HepG2 (cell line): Measurements from ENCODE around the gene ASNS. TPM values are rescaled to one million over a fixed set of nuclear protein-coding genes. Genes with fewer than 3 reads are reported as not detected.
A peak's percentile ranks its signal among the peaks of the same experiment; 100 is the strongest.

Experiments
- AGO1 ChIP-seq: fragments of 200-400 bp; formaldehyde crosslinking; IDR thresholded peaks from 2 replicates; pipeline ENCODE4 v1.6.1; 2017; ENCODE audit warnings: mild to moderate bottlenecking, low read depth, low read length, moderate library complexity; ENCODE audit not compliant: poor library complexity, severe bottlenecking
- AGO2 ChIP-seq: fragments of 200-400 bp; formaldehyde crosslinking; optimal IDR thresholded peaks from 2 replicates; pipeline ENCODE3; 2017; ENCODE audit warnings: mild to moderate bottlenecking, low read depth, low read length, moderate library complexity
- ATM ChIP-seq: fragments of 450-650 bp; IDR thresholded peaks from 2 replicates; pipeline ENCODE4 v1.7.1; 2017; ENCODE audit warnings: mild to moderate bottlenecking, borderline replicate concordance
- DPF2 ChIP-seq: sonication (generic); formaldehyde crosslinking; IDR thresholded peaks from 2 replicates; pipeline ENCODE4 v1.4.0; 2020; ENCODE audit warnings: mild to moderate bottlenecking, low read depth, missing genetic modification reagents, borderline replicate concordance
- ELF1 ChIP-seq: sonication (generic); formaldehyde crosslinking; IDR thresholded peaks from 2 replicates; pipeline ENCODE4 v1.4.0; 2020; ENCODE audit warnings: missing genetic modification reagents
- ETV6 ChIP-seq: sonication (generic); formaldehyde crosslinking; conservative IDR thresholded peaks from 2 replicates; pipeline ENCODE4 v1.4.0; 2020; ENCODE audit warnings: missing genetic modification reagents
- FLYWCH1 ChIP-seq: sonication (generic); formaldehyde crosslinking; IDR thresholded peaks from 2 replicates; pipeline ENCODE4 v1.8.1; 2023; ENCODE audit warnings: mild to moderate bottlenecking, missing genetic modification reagents
- FOXK2 ChIP-seq: fragments of 450-650 bp; IDR thresholded peaks from 2 replicates; pipeline ENCODE4 v1.6.1; 2016
- HINFP ChIP-seq: sonication (generic); formaldehyde crosslinking; IDR thresholded peaks from 2 replicates; pipeline ENCODE4 v1.4.0; 2020; ENCODE audit warnings: low read depth, mild to moderate bottlenecking, missing genetic modification reagents
- HMGA1 ChIP-seq: sonication (generic); formaldehyde crosslinking; conservative IDR thresholded peaks from 2 replicates; pipeline ENCODE4 v1.4.0; 2020; ENCODE audit warnings: missing genetic modification reagents
- HNRNPL ChIP-seq: fragments of 200-400 bp; formaldehyde crosslinking; IDR thresholded peaks from 2 replicates; pipeline ENCODE4 v1.6.1; 2017; ENCODE audit warnings: mild to moderate bottlenecking, low read depth, low read length
- KMT2B ChIP-seq: IDR thresholded peaks from 2 replicates; pipeline ENCODE4 v1.6.1; 2016; ENCODE audit warnings: missing genetic modification reagents, missing compliant biosample characterization
- MIXL1 ChIP-seq: IDR thresholded peaks from 2 replicates; pipeline ENCODE4 v1.6.1; 2016
- NCOA2 ChIP-seq: sonication (generic); formaldehyde crosslinking; IDR thresholded peaks from 2 replicates; pipeline ENCODE4 v1.8.0; 2022; ENCODE audit warnings: inconsistent platforms
- ONECUT2 ChIP-seq: sonication (generic); formaldehyde crosslinking; IDR thresholded peaks from 2 replicates; pipeline ENCODE4 v1.4.0; 2020; ENCODE audit warnings: missing genetic modification reagents
- PHF20 ChIP-seq: sonication (generic); formaldehyde crosslinking; IDR thresholded peaks from 2 replicates; pipeline ENCODE4 v1.5.0; 2020; ENCODE audit warnings: mild to moderate bottlenecking, missing genetic modification reagents
- PHF5A ChIP-seq: IDR thresholded peaks from one replicate; pipeline ENCODE4 v1.6.1; 2018; ENCODE audit warnings: low read depth, missing genetic modification reagents; ENCODE audit not compliant: unreplicated experiment
- PPARG ChIP-seq: conservative IDR thresholded peaks from 2 replicates; pipeline ENCODE4 v1.6.1; 2016; ENCODE audit warnings: missing biosample characterization, missing genetic modification reagents
- RBM22 ChIP-seq: fragments of 200-400 bp; formaldehyde crosslinking; optimal IDR thresholded peaks from 2 replicates; pipeline ENCODE3; 2017; ENCODE audit warnings: mild to moderate bottlenecking, low read length, moderate library complexity
- SCMH1 ChIP-seq: sonication (generic); formaldehyde crosslinking; IDR thresholded peaks from 2 replicates; pipeline ENCODE4 v1.9.0; 2021; ENCODE audit warnings: missing genetic modification reagents, mild to moderate bottlenecking, borderline replicate concordance
- SOX5 ChIP-seq: IDR thresholded peaks from 2 replicates; pipeline ENCODE4 v1.6.1; 2016; ENCODE audit warnings: borderline replicate concordance
- SRSF4 ChIP-seq: fragments of 200-400 bp; formaldehyde crosslinking; IDR thresholded peaks from one replicate; pipeline ENCODE4 v1.6.1; 2018; ENCODE audit warnings: mild to moderate bottlenecking, low read depth, low read length, moderate library complexity; ENCODE audit not compliant: poor library complexity, severe bottlenecking
- ZBTB34 ChIP-seq: sonication (generic); formaldehyde crosslinking; IDR thresholded peaks from 2 replicates; pipeline ENCODE4 v1.8.0; 2022; ENCODE audit warnings: mild to moderate bottlenecking, missing genetic modification reagents
- ZFP37 ChIP-seq: sonication (generic); formaldehyde crosslinking; IDR thresholded peaks from 2 replicates; pipeline ENCODE4 v1.4.0; 2020; ENCODE audit warnings: missing genetic modification reagents, borderline replicate concordance
- ZFP90 ChIP-seq: sonication (generic); formaldehyde crosslinking; IDR thresholded peaks from 2 replicates; pipeline ENCODE4 v1.8.0; 2022; ENCODE audit warnings: missing genetic modification reagents, mild to moderate bottlenecking, inconsistent platforms, borderline replicate concordance
- ZNF121 ChIP-seq: sonication (generic); formaldehyde crosslinking; IDR thresholded peaks from 2 replicates; pipeline ENCODE4 v1.5.0; 2020; ENCODE audit warnings: mild to moderate bottlenecking, missing genetic modification reagents
- ZNF263 ChIP-seq: sonication (generic); formaldehyde crosslinking; IDR thresholded peaks from 2 replicates; pipeline ENCODE4 v1.4.0; 2020; ENCODE audit warnings: missing genetic modification reagents
- ZNF614 ChIP-seq: IDR thresholded peaks from 2 replicates; pipeline ENCODE4 v1.6.1; 2018; ENCODE audit warnings: missing biosample characterization, missing genetic modification reagents, inconsistent platforms, borderline replicate concordance
- ZNF7 ChIP-seq: IDR thresholded peaks from 2 replicates; pipeline ENCODE4 v1.6.1; 2016; ENCODE audit warnings: missing biosample characterization, missing genetic modification reagents
- ZNF784 ChIP-seq: sonication (generic); formaldehyde crosslinking; IDR thresholded peaks from 2 replicates; pipeline ENCODE4 v1.5.1; 2020; ENCODE audit warnings: missing genetic modification reagents, mild to moderate bottlenecking, borderline replicate concordance
- polyA plus RNA-seq, 8 experiments: library from polyadenylated mRNA; depleted of rRNA in 3 of 8; stranded (reverse) in 7 of 8; unstranded in 1 of 8; fragments of >200 nt; fragmentation: Illumina TruSeq in 4 of 8; extraction: Trizol in 4 of 8; gene quantifications; 2 replicates each; pipeline versions ENCODE4 v1.2.1 to v1.2.3, GENCODE V29; 2011 to 2016; ENCODE audit warnings: low read depth in 4 of 8, missing spikeins in 1 of 8, mixed read lengths in 1 of 8; ENCODE audit not compliant: insufficient read depth in 1 of 8
- total RNA-seq, 5 experiments: library from RNA; depleted of rRNA; stranded (reverse); fragments of >200 nt; fragmentation: Illumina TruSeq; extraction: Trizol; gene quantifications; 2 replicates each; pipeline ENCODE4 v1.2.3, GENCODE V29; 2016; ENCODE audit warnings: low read depth in 1 of 5

ASNS gene
- total and polyA plus RNA-seq, 2 of the 13 experiments (the other 11 are each of a cell fraction or from before 2014, with no cell fraction given), result 55.0 to 75.1 TPM

GRCh38 chr7:97872025-97872669, at the start of gene ASNS (continued):
- TF ChIP-seq ZNF614 (CRISPR knock-in tag) (peak; percentile 74; the same call in 1 of the 2 replicates), PHF5A (CRISPR knock-in tag) (peak; percentile 33), KMT2B (peak; percentile 84; the same call in 1 of the 2 replicates), FOXK2 (no peak), HINFP (no peak), AGO1 (no peak), HMGA1 (no peak), SCMH1 (CRISPR knock-in tag) (no peak), ZBTB34 (CRISPR knock-in tag) (0 out of 2 replicates have a peak, but pooled peaks have one; percentile 46), RBM22 (no peak), SOX5 (CRISPR knock-in tag) (peak; percentile 52; the same call in 1 of the 2 replicates), ZNF7 (0 out of 2 replicates have a peak, but pooled peaks have one; percentile 15), FLYWCH1 (CRISPR knock-in tag) (no peak), ETV6 (CRISPR knock-in tag) (peak; percentile 63), PPARG (CRISPR knock-in tag) (no peak; the same call in 1 of the 2 replicates), HNRNPL (peak; percentile 73; the same call in 1 of the 2 replicates), SRSF4 (no peak), ONECUT2 (no peak), ZFP37 (no peak), AGO2 (peak; percentile 69), ZNF784 (CRISPR knock-in tag) (no peak), ZNF263 (CRISPR knock-in tag) (no peak), MIXL1 (CRISPR knock-in tag) (no peak; the same call in 1 of the 2 replicates), PHF20 (CRISPR knock-in tag) (peak; percentile 51; the same call in 1 of the 2 replicates), ELF1 (0 out of 2 replicates have a peak, but pooled peaks have one; percentile 20), ATM (no peak), NCOA2 (CRISPR knock-in tag) (peak; percentile 23), DPF2 (CRISPR knock-in tag) (no peak), ZNF121 (CRISPR knock-in tag) (no peak), ZFP90 (CRISPR knock-in tag) (no peak)
